Activated T-cell treated with anti-CD3 and anti-CD28 coated beads for 4 hours (primary cell): Measurements from ENCODE around the gene AJUBA.
"Not testable (repeated sequence)": the region's sequence is repeated elsewhere in the genome, so short reads cannot be mapped to it uniquely, and the experiment has no call there.

Source experiments
- DNase-seq: peaks from one replicate; pipeline ENCODE4 v3.0.0-alpha.2; 2020

The AJUBA gene

DNA sequence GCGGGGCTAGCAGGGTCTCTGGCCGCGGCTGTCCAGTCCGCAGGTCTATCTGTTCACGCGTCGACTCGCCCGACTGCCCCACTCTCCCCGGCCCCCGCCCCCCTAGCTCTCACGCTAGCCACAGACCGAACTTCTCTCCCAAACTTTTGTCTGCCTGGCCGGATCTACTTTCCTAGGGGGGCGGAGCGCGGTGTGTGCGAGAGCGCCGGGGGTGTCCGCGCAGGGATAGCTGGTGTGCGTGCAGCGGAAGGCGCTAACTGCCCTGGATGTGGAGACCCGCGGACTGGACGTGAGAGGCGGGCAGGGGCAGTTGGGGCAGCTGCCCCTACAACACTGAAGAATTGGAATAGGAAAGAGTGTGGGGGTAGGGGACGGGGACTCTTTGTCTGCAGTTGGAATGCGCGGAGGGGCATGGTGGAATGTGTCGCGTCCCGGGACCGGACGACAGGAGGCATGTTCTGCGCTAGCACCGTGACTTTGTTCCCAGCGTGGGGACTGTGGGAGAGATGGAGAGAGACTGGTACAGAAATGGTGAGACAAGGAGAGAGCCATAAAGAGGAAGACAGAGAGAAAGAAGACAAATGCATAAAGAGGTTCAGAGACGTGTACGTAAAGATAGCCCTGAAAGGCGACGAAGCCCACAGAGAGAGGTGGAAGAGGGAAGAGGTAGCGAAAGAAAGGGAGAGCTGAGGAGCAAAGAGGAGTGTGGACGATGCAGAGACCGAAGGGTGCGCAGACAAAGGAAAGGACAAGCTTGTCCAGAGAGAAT is at the start of gene AJUBA:
Gene AJUBA (minus strand): TSS at position 75 of the 769 bp plus-strand sequence. CDS start 285 bp downstream, outside the sequence.
- peak; percentile 67 for DNase-seq

DNA sequence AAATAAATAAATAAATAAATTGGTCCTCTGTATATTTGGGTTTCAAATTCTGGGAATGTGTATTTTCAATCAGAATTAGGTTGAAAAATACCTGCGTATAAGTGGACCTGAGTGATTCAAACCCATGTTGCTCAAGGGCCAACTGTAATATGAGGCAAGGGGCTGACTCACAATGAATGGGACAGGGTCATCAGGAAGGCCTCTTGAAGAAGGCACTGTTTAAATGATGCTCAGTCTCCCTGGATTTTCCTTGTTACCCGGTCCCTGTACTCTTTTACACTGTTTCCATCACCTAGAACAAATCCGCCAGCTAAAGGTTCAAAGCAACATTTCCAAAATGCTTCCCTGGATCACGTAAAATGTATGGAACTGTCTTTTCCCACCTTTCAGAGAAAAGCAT is 48.6 kb upstream of the AJUBA start:
- DNase-seq, result no peak

DNA sequence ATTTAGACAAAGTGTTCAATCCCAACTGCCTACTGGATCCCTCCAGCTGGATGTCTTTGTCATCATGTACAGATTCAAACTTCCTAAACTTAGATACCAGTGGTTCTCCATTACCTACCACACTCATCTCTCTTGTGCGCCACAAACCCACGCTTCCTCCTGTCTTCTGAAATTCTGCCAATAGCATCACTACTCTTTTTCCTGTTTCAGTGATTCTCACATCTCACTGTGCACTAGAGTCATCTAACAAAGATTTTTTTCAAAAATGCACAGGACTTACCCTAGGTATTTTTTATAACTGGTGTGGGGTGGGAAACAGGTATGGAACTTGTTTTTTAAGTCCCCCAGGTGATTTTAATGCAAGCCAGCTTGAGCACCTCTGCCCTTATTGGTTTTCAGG is 46.4 kb upstream of the AJUBA start:
- no peak for DNase-seq

DNA sequence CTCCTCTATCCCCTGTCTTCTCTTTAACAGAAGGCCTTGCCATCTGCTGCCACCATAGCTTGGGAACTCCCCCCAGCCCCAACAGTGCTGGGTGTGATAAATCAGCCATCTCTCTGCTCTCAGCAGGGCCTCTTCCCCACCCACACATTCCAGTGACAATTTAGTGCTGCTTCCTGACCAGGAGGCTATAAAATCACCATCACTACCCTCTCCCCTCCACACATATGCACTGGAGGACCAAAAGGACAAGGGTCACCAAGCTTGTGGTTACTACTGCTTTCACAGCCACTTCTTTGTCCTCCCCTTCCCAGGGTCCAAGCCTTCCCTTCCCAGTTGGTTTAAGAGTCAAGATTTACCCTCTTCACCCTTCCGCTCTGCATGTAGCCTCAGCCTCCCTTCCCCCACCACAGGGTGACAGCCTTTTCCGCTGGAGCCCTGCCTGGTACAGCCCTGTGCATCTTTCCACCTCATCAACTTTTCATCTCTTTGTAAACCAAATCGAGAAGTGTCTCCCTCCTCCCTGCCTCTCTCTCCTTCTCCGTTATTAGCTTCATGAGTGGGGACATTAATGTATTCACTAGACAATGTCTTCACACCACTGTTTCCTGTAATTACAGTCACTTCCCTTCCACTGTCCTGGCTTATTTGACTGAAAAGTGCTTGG is 42.9 kb upstream of the AJUBA start:
- no peak for DNase-seq

DNA sequence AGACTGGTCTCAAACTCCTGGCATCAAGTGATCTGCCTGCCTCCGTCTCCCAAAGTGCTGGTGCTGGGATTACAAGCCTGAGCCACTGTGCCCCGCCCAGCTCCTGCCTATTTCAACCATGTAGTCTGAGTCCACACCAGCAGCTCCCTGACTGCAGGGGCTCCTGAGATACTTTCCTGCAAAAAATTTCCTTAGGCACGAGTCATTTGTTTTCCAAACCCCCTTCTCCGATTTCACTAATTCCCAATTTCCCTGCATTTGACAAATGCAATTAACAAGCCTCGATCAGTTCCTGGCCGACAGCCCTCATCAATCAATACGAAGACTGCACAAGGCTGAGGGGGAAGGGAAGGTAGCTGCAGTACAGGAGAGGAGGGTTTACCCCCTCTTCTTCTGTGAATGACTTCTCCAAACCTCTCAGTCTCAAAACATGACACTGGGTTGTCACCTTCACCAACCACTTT is 42.3 kb upstream of the AJUBA start:
- DNase-seq, result no peak

DNA sequence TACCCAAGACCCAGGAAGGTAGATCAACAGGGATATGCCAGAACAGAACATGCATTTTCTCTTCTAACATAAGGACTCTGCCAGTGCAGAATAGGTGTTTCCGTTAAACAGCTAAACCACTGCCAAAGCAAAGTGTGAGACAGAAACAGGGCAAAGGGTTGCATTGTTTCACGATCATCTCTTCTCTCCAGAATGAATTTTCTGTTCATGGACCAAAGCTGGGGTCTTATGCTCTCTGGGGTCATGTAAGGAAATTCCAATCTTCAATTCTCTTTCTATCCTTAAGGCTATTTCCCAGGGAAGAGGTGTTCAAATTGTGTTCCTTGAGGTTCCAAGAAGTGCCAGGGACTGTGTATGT is 41.4 kb upstream of the AJUBA start:
- no peak for DNase-seq

DNA sequence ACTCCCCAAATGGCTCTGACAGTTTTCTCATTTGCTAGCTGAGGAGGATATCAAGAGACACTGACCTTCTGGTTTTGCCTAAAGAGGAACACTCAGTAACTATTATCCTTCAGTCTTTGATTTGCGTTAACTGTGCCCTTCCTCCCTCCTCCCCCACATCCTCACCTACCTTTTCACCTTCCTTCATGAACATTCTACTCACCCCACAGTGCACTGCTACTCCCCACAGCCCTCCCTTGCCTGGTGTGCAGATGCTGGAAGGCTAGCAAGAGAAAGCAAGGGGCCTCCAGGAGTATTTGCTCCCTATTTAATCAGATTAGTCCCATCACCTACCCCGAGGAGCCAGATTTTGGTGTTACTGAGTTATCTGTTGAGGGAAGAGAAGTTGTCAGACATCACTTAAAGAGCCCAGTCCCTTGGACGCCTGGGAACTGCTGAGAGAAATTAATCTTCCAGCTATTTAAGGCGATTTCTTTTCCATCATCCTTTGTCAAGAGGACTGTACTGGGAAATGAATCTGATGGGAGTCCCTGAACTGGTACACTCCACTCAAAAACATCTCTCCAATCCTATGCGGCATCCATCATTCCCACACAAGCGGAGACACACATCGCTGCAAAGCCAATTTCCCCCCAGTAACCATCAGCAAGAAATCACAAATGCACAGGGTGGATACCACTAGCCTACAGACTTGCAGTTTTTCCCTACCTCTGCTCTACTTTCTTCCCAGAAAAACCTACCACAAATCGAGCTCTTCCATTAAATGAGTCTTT is 40.9 kb upstream of the AJUBA start:
- DNase-seq, result no peak

DNA sequence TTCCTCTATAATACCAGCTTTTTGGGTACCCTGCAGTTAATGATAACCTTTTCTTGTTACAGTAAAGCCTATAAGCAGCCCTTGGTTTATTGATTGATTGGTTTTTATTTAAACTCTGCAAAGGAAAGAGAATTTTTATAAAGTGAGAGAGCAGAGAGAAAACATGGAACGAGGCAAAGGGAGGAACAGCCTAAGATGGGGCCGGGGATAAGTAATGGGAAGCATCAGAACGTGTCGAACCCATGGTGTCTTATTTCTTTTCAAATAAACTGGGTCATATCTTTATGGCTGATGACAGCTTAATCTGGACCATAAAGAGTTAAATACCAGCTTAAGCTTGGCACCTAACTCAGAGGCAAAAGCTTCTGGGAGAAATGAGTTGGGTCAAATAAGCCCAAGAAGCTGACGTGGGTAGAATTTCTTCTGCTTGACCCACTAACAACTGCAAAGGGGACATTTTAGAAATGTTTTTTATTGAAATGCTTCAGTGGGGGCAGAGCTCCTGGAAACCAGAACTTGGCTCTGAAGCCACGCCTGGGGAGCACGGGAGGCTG is 39.6 kb upstream of the AJUBA start:
- no peak for DNase-seq

DNA sequence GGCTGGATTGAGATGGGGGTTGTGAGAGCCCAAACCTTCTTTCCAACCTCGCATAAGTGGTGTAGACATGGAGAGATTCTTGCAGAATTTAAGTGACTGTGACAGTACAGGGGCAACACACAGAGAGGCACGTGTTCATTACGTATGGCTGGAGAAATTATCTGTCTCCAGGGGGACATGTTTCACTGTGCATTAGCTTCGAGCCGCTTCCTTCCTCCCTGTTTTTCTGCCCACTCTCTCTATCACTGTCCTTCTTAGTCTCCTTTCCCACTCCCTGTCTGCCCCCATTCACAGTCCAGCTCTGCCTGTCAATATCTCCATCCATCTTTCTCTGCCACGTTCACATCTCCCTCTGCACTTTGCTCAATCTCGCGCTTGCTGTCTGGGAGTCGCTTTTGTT is 39.1 kb upstream of the AJUBA start:
- DNase-seq, result no peak

DNA sequence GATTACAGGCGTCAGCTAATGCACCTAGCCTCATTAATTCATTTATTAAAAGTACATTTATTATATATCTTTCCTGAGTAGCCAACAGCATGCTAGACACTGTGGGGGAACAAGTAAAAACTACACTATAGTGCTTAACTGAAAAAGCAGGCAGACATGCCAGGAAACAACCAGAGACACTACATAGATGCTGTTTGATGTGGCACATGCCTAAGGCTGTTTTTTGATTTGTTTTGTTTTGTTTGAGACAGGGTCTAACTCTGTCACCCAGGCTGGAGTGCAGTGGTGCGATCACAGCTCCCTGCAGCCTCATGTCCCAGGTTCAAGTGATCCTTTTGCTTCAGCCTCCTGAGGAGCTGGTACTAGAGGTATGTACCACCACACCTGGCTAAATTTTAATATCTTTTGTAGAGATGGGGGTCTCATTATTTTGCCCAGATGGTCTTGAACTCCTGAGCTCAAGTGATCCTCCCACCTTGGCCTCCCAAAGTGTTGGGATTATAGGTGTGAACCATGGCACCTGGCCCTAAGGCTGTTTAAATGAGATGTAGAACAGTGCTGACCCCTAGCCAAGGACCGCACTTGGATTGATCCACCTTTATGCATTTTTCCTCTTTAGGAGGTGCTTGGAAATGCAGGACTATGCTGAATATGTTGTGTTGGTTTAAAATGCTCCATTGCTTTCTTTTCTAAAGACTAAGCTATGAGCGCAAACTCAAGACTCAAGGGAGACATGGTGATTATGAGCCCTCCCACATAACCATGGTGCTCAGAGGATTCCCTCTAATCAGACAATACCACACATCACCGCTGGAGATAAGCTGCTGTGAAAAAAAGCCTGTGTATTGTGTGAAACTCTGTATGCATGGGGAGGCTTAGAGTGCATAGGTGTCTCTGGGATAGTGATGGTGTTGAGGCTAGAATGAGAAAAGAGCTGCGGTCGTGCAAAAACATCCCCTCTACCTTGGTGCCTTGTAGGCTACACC is 38.1 kb upstream of the AJUBA start:
- no peak for DNase-seq

DNA sequence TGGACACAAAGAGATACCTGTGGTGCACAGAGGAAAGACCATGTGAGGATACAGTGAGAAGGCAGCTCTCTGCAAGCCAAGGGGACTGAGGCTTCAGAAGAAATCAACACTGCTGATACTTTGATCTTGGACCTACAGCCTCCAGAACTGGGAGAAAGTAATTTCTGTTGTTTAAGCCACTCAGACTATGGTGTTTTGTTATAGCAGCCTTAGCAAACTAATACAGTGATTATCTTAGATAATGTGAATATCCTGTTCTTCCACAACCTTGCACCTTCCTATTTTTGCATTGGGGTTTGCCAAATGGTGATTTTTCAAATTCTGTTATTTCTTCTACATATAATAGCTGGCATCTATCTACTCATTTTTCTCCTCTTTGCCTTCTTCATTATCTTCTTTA is 35.8 kb upstream of the AJUBA start:
- DNase-seq, result no peak

DNA sequence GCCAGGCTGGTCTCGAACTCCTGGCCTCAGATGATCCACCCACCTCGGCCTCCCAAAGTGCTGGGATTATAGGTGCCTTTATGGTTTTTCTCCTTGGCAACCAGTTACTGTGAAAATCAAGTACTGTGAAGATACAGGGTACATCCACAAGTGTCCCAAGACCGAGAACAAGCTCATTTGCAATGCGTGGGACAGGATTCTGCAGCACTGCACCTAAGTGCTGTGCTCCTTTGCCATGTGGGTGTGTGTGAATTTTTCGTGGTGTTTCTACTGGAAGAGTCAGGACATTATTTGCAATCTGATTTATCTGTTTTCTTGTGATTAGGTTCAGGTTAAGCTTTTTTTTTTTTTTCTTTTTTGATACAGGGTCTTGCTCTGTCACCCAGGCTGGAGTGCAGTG is 34.7 kb upstream of the AJUBA start:
- DNase-seq, result no peak

DNA sequence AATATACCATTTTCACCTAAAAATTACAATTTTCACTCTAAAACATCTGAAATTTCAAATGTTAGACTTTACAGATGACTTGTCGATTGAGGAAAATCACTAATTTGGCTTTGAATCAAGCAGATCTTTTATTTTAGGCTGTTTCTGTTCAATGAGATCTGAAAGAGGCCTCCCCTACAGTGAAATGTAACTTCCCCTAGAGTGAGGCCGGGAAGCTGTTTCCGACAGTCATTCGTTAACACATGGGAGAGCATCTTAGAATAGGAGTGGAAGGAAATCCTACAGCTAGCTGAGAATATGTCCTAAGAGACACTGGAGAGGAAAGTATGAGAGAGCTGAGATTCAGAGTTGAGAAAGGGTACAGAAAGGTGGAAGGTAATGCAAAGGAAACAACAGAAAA is 33.3 kb upstream of the AJUBA start:
- DNase-seq, result no peak

DNA sequence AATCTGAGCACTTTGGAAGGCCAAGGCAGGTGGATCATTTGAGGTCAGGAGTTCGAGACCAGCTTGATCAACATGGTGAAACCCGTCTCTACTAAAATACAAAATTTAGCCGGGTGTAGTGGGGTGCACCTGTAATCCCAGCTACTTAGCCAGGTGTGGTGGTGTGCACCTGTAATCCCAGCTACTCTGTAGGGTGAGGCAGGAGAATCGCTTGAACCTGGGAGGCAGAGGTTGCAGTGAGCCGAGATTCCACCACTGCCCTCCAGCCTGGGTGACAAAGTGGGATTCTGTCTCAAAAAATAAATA is 31.4 kb upstream of the AJUBA start:
- DNase-seq, result not testable (repeated sequence)

DNA sequence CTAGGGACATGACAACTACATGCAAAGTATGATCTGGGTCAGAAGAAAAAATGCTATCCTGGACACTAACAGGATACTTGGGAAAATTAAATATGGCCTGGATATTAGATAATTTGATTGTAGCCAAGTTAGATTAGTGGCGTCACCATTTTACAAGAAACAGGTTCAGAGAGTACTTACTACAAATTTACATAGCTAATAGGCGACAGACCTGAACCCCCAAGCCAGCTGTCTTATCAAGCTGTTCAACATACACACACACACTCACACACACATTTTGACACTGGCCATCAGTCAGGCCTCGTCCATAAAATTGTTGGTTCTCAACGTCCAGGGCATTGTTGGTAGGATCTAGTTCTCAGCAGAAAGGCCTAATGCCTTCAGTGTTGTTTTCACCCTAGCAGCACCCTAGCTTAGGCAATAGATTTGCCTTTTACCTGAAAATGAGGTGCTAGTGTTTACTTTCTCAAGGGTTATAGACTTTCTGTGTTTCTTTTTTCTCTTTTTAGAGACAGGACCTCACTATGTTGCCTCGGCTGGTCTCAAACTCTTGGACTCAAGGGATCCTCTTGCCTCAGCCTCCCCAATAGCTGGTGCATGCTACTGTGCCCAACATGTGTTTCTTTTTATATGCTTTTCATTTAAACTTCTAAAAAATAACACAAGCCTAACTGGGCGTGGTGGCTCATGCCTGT is 30.9 kb upstream of the AJUBA start:
- DNase-seq, result no peak

DNA sequence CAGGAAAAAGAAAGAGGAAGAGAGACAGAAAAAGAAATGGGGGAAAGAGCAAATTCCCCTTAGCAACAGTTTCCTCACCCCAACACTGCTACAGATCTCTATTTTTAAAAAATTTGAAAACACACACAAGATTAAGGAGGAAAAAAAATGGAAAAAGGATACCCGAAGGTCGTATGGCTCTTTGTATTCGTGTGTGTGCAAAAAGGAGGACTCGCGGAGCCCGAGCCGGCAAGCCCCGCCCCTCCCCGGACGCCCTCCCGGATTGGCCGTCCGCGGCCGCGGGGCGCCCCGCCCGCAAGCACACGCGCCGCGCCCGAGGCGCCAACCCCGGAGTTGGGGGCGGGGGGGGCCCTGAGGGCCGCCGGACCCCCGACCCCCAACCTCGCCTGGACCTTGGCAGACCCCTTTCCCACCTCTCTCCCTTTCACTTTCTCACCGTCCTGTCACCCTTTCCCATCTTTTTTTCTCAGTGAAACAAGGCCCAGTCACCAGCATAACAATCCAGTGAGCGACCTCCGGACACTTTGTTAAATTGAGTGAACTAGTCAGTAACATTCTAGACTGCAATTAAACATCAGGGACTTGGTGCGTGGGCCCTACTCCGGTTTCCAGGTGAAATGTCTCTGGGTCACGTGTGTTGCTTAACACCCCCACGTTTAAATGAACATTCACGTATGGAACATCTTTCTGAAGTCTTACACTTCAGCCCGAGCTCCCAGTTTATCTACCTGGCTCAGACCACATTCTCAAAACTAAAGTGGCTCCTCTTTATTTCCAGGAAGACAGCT is 27.8 kb upstream of the AJUBA start, which contains the start of gene C14orf93:
Gene C14orf93 (minus strand): TSS at position 205 of the 788 bp plus-strand sequence. CDS start 11,120 bp downstream, outside the sequence.
- DNase-seq, result peak; percentile 75

DNA sequence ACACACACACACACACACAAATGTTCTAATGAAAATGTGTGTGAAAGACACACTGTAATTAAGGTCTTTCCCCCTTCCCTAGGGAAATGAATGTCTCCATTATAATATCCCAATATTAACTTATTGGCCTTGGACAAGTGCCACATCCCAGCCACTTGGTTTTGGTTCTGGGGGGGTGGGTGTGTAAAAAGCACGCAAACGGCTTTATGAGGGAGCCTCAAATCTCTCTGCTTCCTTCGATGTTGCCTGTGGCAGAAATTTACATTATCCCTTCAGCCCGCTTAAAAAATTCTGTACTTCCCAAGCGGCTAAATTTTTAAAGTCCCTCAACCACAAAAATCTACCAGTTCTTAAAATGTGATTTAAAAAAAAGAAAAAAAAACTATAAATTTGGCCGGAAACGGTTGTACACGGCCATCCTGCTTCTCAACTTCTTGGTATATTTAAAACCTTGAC is 27.2 kb upstream of the AJUBA start:
- no peak for DNase-seq

DNA sequence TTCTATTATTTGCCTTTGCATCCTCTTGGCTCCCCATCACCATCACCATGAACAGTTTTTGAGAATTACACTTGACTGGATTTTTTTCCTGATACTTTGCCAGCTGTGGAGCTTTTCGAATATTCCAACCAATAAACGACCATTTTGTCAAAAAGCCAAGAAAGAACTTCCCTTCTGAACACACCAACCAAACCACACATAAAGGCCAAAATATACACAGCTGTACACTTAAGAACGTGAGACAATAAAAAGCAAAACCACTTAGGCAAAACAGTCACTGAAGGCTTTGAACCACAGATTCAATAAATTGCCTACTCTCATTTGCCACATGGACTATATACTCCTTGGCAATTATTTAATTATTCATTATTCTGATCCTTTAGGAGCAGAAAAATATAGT is 26.5 kb upstream of the AJUBA start:
- DNase-seq, result no peak

DNA sequence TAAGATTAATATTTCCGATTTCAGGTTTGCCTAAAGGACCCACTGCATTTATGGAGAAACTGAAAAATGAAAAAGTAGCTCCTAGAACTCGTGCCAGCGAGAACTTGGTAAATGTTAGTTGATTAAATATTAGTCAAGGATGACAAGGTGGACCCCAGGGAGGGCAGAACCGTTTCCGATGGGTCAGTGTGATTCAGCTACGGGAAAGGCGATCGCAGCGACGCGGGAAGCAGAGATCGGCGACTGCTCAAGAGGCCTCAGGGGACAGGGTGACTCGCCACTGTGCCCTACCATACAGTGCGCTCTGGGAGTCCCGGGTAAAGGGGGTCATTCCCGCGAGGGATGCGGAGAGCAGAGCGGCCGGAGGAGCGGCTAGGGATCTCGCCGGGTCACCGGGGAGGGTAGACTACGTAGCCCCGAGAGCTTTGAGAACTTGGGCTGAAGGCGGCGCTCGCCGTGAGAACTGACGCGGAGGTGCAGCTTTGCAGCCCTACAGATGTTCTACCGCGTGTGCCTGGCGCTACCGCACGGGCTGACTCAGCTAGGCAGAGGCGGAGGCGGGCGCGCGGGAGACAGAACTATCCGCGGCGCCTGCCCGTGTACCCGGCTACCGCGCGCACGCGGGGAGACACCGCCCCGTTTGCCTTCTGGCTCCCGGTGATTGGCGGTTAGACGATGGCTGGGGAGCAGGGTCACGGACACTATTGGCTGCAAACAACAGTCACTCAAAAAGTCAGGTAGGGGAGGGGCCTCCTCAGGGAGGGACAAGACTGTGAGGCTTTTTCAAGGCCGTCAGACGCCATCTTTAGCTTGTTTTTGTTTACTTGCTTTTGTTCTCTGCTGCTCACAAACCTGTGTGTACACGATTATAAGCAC is 24.4 kb upstream of the AJUBA start:
- DNase-seq, result peak; percentile 94

DNA sequence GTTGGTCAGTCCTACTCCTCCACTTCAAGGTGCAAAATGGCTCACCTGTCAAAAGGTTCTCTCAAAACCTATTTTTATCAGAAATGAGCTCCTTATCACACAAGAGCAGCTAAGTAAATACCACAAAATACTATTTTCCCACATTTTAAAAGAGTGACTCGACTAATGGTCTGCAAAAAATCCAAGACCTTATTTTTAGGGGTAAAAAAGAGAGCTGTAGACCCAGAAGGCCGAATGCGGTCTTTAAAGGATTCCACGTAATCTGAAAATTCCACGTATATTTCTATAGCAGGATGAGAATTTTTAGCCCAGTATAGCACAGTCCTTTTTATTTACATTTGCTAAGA is 23.8 kb upstream of the AJUBA start:
- no peak for DNase-seq
